HEK293T (cell line): Measurements from ENCODE around the gene TMUB1.
"Not testable (repeated sequence)": the region's sequence is repeated elsewhere in the genome, so short reads cannot be mapped to it uniquely, and the experiment has no call there.

ENCODE experiments used
- CTCF ChIA-PET: fragments of 350-600 bp; formaldehyde crosslinking; extraction: SDS; loops from one replicate; lab custom pipeline; 2021; ENCODE audit warnings: antibody characterized with exemption, inconsistent platforms; lab: Yijun Ruan, JAX
- POLR2A ChIA-PET: fragments of 350-600 bp; formaldehyde crosslinking; extraction: SDS; loops from one replicate; lab custom pipeline; 2020; ENCODE audit warnings: antibody characterized with exemption, inconsistent platforms; lab: Yijun Ruan, JAX
- DNase-seq: peaks from one replicate; pipeline ENCODE4 v3.0.0; 2012; ENCODE audit warnings: mixed read lengths; ENCODE audit errors: extremely low spot score
- ARNT ChIP-seq: fragments of 450-650 bp; IDR thresholded peaks from 2 replicates; pipeline ENCODE4 v1.6.1; 2017; ENCODE audit warnings: mild to moderate bottlenecking
- BHLHE40 ChIP-seq: fragments of 450-650 bp; IDR thresholded peaks from 2 replicates; pipeline ENCODE4 v1.6.1; 2016; ENCODE audit warnings: mild to moderate bottlenecking, moderate library complexity, borderline replicate concordance
- CTBP1 ChIP-seq: fragments of 450-650 bp; IDR thresholded peaks from 2 replicates; pipeline ENCODE4 v1.6.1; 2016; ENCODE audit warnings: borderline replicate concordance
- ELF4 ChIP-seq: fragments of 450-650 bp; IDR thresholded peaks from 2 replicates; pipeline ENCODE4 v1.6.1; 2017; ENCODE audit warnings: antibody characterized with exemption
- FOXA1 ChIP-seq: fragments of 450-650 bp; IDR thresholded peaks from 2 replicates; pipeline ENCODE4 v1.6.1; 2016; ENCODE audit warnings: mild to moderate bottlenecking
- FOXK2 ChIP-seq: fragments of 450-650 bp; IDR thresholded peaks from 2 replicates; pipeline ENCODE4 v1.6.1; 2016; ENCODE audit warnings: mild to moderate bottlenecking
- FOXM1 ChIP-seq: fragments of 450-650 bp; IDR thresholded peaks from 2 replicates; pipeline ENCODE4 v1.6.1; 2017; ENCODE audit warnings: mild to moderate bottlenecking, borderline replicate concordance
- HDGF ChIP-seq: fragments of 450-650 bp; IDR thresholded peaks from 2 replicates; pipeline ENCODE4 v1.6.1; 2017; ENCODE audit warnings: antibody characterized with exemption, borderline replicate concordance
- L3MBTL2 ChIP-seq: fragments of 450-650 bp; conservative IDR thresholded peaks from 2 replicates; pipeline ENCODE4 v1.6.1; 2016; ENCODE audit warnings: mild to moderate bottlenecking
- LEF1 ChIP-seq: fragments of 450-650 bp; IDR thresholded peaks from 2 replicates; pipeline ENCODE4 v1.6.1; 2017; ENCODE audit warnings: mild to moderate bottlenecking, borderline replicate concordance
- NFRKB ChIP-seq: fragments of 450-650 bp; IDR thresholded peaks from 2 replicates; pipeline ENCODE4 v1.6.1; 2016; ENCODE audit warnings: mild to moderate bottlenecking, moderate library complexity
- PKNOX1 ChIP-seq: fragments of 450-650 bp; IDR thresholded peaks from 2 replicates; pipeline ENCODE4 v1.6.1; 2016
- SP1 ChIP-seq: fragments of 450-650 bp; IDR thresholded peaks from 2 replicates; pipeline ENCODE4 v1.6.1; 2017
- SUZ12 ChIP-seq: fragments of 450-650 bp; IDR thresholded peaks from 2 replicates; pipeline ENCODE4 v1.6.1; 2016; ENCODE audit warnings: mild to moderate bottlenecking
- TARDBP ChIP-seq: fragments of 450-650 bp; IDR thresholded peaks from 2 replicates; pipeline ENCODE4 v1.6.1; 2016
- ZNF384 ChIP-seq: fragments of 450-650 bp; IDR thresholded peaks from 2 replicates; pipeline ENCODE4 v1.6.1; 2016

TMUB1 gene

GRCh38 chr7:151045262-151045661, 38.0 kb downstream of the TMUB1 start:
- TF ChIP-seq LEF1 (no peak), SUZ12 (no peak), TARDBP (no peak), PKNOX1 (no peak), ELF4 (no peak), FOXK2 (no peak), CTBP1 (no peak), SP1 (no peak), FOXM1 (no peak), BHLHE40 (no peak), ZNF384 (no peak), FOXA1 (no peak), ARNT (no peak), NFRKB (no peak), HDGF (no peak), L3MBTL2 (no peak)
- ChIA-PET POLR2A (interaction anchor here (1.0 to 2.0 kb wide), 3 partner anchors 10 to 182 kb away, joined by 4 to 6 read pairs (median 4); partner anchors contain the start of gene ABCF2), CTCF (no interaction called here)
- DNase-seq = no peak

- ChIA-PET CTCF (no interaction called here), POLR2A (interaction anchor here (1.7 kb wide), 1 partner anchor 183 kb away, joined by 4 read pairs; the partner anchor contains the start of gene ABCF2)
- no peak for TF ChIP-seq CTBP1
- TF ChIP-seq PKNOX1 = no peak
- TF ChIP-seq TARDBP = no peak
- no peak for TF ChIP-seq LEF1
- no peak for TF ChIP-seq ARNT
- no peak for TF ChIP-seq FOXA1
- TF ChIP-seq BHLHE40 = no peak
- TF ChIP-seq ELF4 = no peak
- TF ChIP-seq ZNF384 = no peak
- no peak for TF ChIP-seq SP1
- no peak for TF ChIP-seq SUZ12
- TF ChIP-seq FOXM1 = no peak
- TF ChIP-seq FOXK2 = no peak
- TF ChIP-seq NFRKB = no peak
- no peak for TF ChIP-seq HDGF
- TF ChIP-seq L3MBTL2 = no peak
- no peak for DNase-seq
These were observed 39.3 kb downstream of the TMUB1 start for GRCh38 chr7:151043959-151044358.

- CTCF ChIA-PET, POLR2A ChIA-PET, DNase-seq: not testable (repeated sequence)
These were observed 39.8 kb downstream of the TMUB1 start for GRCh38 chr7:151043449-151043848.

- no peak for DNase-seq
- ChIA-PET CTCF (interaction anchor here (1.7 kb wide), 1 partner anchor 22 kb away, joined by 6 read pairs; no protein-coding TSS in a partner anchor), POLR2A (interaction anchor here (1.1 to 1.3 kb wide), 2 partner anchors 13 to 18 kb away, joined by 3 to 6 read pairs; partner anchors contain the start of gene ABCB8)
- TF ChIP-seq L3MBTL2 (no peak), HDGF (no peak), TARDBP (no peak), FOXM1 (no peak), PKNOX1 (no peak), FOXA1 (no peak), NFRKB (no peak), SP1 (no peak), BHLHE40 (no peak), FOXK2 (no peak), SUZ12 (no peak), ELF4 (no peak), CTBP1 (no peak), LEF1 (no peak), ZNF384 (no peak), ARNT (no peak)
These were observed 42.5 kb downstream of the TMUB1 start for GRCh38 chr7:151040616-151041375.

GRCh38 chr7:151039850-151040548, 43.3 kb downstream of the TMUB1 start:
- ChIA-PET CTCF (interaction anchor here (1.0 to 1.7 kb wide), 2 partner anchors 12 to 21 kb away, joined by 3 to 6 read pairs; partner anchors contain the start of gene ABCB8), POLR2A (interaction anchor here (0.7 to 3.8 kb wide), 4 partner anchors 12 to 43 kb away, joined by 3 to 23 read pairs (median 5); partner anchors contain the start of genes ABCB8, SLC4A2 and TMUB1)
- no peak for DNase-seq
- no peak for TF ChIP-seq TARDBP
- no peak for TF ChIP-seq LEF1
- no peak for TF ChIP-seq FOXA1
- no peak for TF ChIP-seq ARNT
- TF ChIP-seq FOXM1 = no peak
- TF ChIP-seq PKNOX1 = no peak
- TF ChIP-seq L3MBTL2 = no peak
- no peak for TF ChIP-seq HDGF
- no peak for TF ChIP-seq SUZ12
- TF ChIP-seq CTBP1 = no peak
- TF ChIP-seq NFRKB = no peak
- no peak for TF ChIP-seq SP1
- no peak for TF ChIP-seq FOXK2
- no peak for TF ChIP-seq BHLHE40
- no peak for TF ChIP-seq ZNF384
- TF ChIP-seq ELF4 = no peak
